Kidney tubule cell (primary cell): ENCODE data around the gene ADCYAP1R1.
A peak's percentile ranks its signal among the peaks of the same experiment; 100 is the strongest.

Experiments used
- DNase-seq: peaks from one replicate; pipeline ENCODE4 v3.0.0-alpha.2; 2018; ENCODE audit warnings: low spot score

The ADCYAP1R1 gene

GRCh38 chr7:31068006-31068675, 16.0 kb downstream of the ADCYAP1R1 start:
- DNase-seq: no peak

GRCh38 chr7:31069860-31070555, 17.9 kb downstream of the ADCYAP1R1 start:
- DNase-seq: no peak

- DNase-seq: no peak
Observed at GRCh38 chr7:31070991-31071644, 19.0 kb downstream of the ADCYAP1R1 start.

- no peak for DNase-seq
Observed at GRCh38 chr7:31071645-31072029, 19.5 kb downstream of the ADCYAP1R1 start.

GRCh38 chr7:31073326-31074119, 21.4 kb downstream of the ADCYAP1R1 start:
- DNase-seq: no peak

GRCh38 chr7:31074120-31074383, 21.9 kb downstream of the ADCYAP1R1 start:
- no peak for DNase-seq

GRCh38 chr7:31074403-31075085, 22.4 kb downstream of the ADCYAP1R1 start:
- DNase-seq: no peak

GRCh38 chr7:31075086-31075405, 22.9 kb downstream of the ADCYAP1R1 start:
- DNase-seq: no peak

GRCh38 chr7:31076051-31076450, 23.9 kb downstream of the ADCYAP1R1 start:
- no peak for DNase-seq

GRCh38 chr7:31076641-31077310, 24.7 kb downstream of the ADCYAP1R1 start:
- DNase-seq: no peak

GRCh38 chr7:31077484-31078362, 25.6 kb downstream of the ADCYAP1R1 start:
- no peak for DNase-seq

GRCh38 chr7:31078363-31078990, 26.4 kb downstream of the ADCYAP1R1 start:
- no peak for DNase-seq

- no peak for DNase-seq
Observed at GRCh38 chr7:31079126-31079823, 27.2 kb downstream of the ADCYAP1R1 start.

- peak; percentile 64 for DNase-seq
Observed at GRCh38 chr7:31079824-31080511, 27.9 kb downstream of the ADCYAP1R1 start.

GRCh38 chr7:31080763-31081162, 28.7 kb downstream of the ADCYAP1R1 start:
- DNase-seq: no peak

- no peak for DNase-seq
Observed at GRCh38 chr7:31082017-31082416, 29.9 kb downstream of the ADCYAP1R1 start.

- no peak for DNase-seq
Observed at GRCh38 chr7:31082447-31082846, 30.3 kb downstream of the ADCYAP1R1 start.

GRCh38 chr7:31083210-31083786, 31.2 kb downstream of the ADCYAP1R1 start:
- no peak for DNase-seq

- no peak for DNase-seq
Observed at GRCh38 chr7:31084226-31084625, 32.1 kb downstream of the ADCYAP1R1 start.
